Mammary epithelial cell (primary cell): ENCODE results near the gene CTBP2.

Source experiments
- EZH2 ChIP-seq: IDR thresholded peaks from 2 replicates; pipeline ENCODE4 v1.6.1; 2012; ENCODE audit warnings: low read length, inconsistent platforms, borderline replicate concordance
- TF ChIP-seq, protein P1 (sequence below), 2 donors: IDR thresholded peaks in 1 of 2; conservative IDR thresholded peaks in 1 of 2; 2 replicates each; pipeline ENCODE4 v1.5.1; 2011 to 2012; ENCODE audit warnings: inconsistent platforms in 2 of 2, low read length in 2 of 2, mild to moderate bottlenecking in 2 of 2, control low read depth in 1 of 2, low read depth in 1 of 2; ENCODE audit not compliant: insufficient read depth in 1 of 2; ENCODE audit errors: extremely low read depth in 1 of 2

DNA sequence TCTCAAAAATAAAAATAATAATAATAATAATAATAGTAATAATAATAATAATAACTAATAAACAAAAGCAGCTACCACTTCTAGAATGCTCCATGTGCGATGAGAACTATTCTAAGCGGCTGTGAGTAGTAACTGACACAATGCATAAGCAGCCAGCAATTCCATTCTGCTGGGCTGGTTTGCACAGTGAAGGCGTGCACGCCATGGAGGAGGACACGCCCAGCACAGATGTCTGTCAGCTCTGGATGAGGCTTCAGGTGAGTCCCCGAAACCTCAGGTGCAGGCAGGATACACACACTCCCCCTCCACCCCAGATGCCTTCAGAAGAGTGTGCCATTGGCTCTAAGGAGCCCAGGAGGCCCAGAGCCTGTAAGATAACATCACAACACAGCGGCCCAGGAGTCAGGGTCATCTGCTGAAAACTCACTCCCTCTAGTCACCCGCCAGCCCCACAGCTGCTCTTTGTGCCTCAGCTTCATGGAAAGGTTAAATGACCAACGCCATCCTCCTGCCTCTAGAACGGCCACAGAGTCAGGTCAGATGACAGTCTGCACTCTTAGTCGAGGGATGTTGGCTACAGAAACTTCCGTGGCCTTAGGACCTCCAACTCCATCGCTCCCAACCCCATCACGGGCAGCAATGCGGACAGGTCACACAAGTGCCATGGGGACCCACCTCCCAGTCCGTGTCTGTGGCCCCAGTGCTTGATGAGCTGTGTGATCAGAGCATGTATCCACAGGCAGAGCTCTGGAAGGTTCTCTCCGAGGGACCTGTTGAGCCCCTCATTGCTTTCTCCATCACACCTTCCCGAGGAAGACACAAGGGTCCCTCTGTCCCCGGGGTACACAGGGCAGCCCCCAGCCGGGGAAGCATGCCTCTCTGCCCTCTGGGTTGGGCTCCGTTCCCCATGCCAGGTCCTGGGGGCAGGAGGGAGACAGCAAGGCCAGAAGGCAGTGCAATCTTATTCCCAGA is 103.9 kb downstream of the CTBP2 start:
- TF ChIP-seq, protein P1, sequence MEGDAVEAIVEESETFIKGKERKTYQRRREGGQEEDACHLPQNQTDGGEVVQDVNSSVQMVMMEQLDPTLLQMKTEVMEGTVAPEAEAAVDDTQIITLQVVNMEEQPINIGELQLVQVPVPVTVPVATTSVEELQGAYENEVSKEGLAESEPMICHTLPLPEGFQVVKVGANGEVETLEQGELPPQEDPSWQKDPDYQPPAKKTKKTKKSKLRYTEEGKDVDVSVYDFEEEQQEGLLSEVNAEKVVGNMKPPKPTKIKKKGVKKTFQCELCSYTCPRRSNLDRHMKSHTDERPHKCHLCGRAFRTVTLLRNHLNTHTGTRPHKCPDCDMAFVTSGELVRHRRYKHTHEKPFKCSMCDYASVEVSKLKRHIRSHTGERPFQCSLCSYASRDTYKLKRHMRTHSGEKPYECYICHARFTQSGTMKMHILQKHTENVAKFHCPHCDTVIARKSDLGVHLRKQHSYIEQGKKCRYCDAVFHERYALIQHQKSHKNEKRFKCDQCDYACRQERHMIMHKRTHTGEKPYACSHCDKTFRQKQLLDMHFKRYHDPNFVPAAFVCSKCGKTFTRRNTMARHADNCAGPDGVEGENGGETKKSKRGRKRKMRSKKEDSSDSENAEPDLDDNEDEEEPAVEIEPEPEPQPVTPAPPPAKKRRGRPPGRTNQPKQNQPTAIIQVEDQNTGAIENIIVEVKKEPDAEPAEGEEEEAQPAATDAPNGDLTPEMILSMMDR (conservative IDR thresholded peaks at IDR 0.05 in 1 of 2, IDR thresholded peaks at IDR 0.05 in 1 of 2; ENCODE audit: extremely low read depth in 1 of 2, insufficient read depth in 1 of 2, low read depth in 1 of 2, low read length in 2 of 2) = no peak
- no peak for TF ChIP-seq EZH2
